Coronary artery (tissue), 2 donors: ENCODE measurements around the gene IGF1.

Source experiments
- DNase-seq: peaks from one replicate; pipeline ENCODE4 v3.0.0-alpha.2; 2017; ENCODE audit warnings: low spot score
- H3K27ac ChIP-seq, 2 donors: fragments of 200-600 bp; sonication (generic); one replicate each; pipeline ENCODE4 v1.5.1; 2016 to 2019
- H3K4me3 ChIP-seq: fragments of 200-600 bp; sonication (generic); 2 replicates; pipeline ENCODE4 v1.5.1; 2016; ENCODE audit warnings: mild to moderate bottlenecking, moderate library complexity
- TF ChIP-seq, protein P1 (sequence below): fragments of 200-600 bp; sonication (generic); IDR thresholded peaks from one replicate; pipeline ENCODE4 v1.5.1; 2019; ENCODE audit warnings: antibody characterized with exemption

The IGF1 gene

DNA sequence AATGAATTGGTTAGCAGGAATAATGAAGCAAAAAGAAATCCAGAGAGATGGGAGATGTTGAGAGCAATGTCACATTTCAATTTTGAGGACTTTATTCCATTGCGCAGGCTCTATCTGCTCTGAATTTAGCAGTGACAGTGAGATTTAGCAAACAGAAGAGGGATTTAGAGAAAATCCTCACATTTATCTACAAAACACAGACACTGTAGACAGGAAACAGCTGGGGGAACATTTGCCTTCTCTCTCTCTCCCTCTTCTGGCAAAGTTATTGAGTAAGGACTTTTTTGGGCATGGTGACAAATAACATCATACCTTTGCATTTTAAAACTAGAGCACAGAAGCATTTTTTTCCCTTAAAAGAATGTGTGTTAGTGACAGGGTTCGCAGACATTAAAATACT is at the start of gene IGF1:
IGF1 (minus strand) TSS at position 158 of the 400 bp plus-strand sequence. CDS start 182 bp downstream, outside the sequence.
- Histone ChIP-seq H3K27ac (peak within 1 kb of the TSS in 1 of 2 donors; percentile 78), H3K4me3 (peak within 1 kb of the TSS; percentile 66)
- TF ChIP-seq, protein P1, sequence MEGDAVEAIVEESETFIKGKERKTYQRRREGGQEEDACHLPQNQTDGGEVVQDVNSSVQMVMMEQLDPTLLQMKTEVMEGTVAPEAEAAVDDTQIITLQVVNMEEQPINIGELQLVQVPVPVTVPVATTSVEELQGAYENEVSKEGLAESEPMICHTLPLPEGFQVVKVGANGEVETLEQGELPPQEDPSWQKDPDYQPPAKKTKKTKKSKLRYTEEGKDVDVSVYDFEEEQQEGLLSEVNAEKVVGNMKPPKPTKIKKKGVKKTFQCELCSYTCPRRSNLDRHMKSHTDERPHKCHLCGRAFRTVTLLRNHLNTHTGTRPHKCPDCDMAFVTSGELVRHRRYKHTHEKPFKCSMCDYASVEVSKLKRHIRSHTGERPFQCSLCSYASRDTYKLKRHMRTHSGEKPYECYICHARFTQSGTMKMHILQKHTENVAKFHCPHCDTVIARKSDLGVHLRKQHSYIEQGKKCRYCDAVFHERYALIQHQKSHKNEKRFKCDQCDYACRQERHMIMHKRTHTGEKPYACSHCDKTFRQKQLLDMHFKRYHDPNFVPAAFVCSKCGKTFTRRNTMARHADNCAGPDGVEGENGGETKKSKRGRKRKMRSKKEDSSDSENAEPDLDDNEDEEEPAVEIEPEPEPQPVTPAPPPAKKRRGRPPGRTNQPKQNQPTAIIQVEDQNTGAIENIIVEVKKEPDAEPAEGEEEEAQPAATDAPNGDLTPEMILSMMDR: no peak
- DNase-seq: no peak

DNA sequence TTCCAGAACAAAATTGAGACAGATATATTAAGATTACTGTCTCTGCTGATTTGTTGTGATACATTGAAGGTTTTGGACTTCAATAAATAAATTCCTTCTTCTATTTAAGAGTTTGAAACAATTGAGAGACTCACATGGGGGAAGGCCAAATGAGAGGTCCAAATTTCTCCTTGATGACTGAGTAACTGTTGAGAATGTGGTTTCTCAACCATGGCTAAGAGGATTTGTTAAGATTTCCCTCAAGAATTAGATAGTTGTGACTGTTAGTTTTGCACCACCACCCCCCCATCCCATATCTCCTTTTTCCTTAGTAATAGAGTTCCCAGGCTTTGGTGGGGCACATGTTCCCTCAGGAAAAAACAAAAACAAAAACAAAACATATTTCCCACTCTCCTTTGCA is 47.7 kb upstream of the IGF1 start:
- TF ChIP-seq, protein P1: no peak
- H3K27ac ChIP-seq: no peak overlapping the region
- DNase-seq: no peak
- no peak overlapping the region for H3K4me3 ChIP-seq

- Histone ChIP-seq H3K27ac (no peak overlapping the region), H3K4me3 (no peak overlapping the region)
- TF ChIP-seq, protein P1: no peak
- DNase-seq: no peak
Measured at GRCh38 chr12:102527171-102527720, 46.9 kb upstream of the IGF1 start.

- TF ChIP-seq, protein P1: no peak
- DNase-seq: no peak
- H3K4me3 ChIP-seq: no peak overlapping the region
- no peak overlapping the region for H3K27ac ChIP-seq
Measured at GRCh38 chr12:102526656-102527055, 46.3 kb upstream of the IGF1 start.

DNA sequence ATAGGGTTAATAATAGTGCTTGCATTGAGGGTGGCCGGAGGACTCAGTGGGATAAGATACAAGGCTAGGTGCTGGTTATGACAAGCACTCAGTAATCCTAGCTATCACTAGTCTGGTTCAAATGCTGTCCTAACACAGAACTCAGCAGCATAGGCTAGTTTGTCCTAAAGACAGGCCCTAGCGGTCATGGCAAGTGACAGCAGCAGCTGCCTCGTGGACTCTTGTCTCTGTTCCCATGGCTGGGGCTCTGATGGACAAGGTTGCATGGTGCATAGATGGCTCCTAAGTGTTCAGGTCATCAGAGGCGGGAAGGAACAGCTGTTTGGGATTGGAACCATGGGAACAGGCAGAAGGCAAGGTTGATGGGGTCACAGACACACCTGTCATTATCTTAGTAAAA is 42.4 kb upstream of the IGF1 start:
- DNase-seq: no peak
- no peak overlapping the region for H3K4me3 ChIP-seq
- H3K27ac ChIP-seq: no peak overlapping the region
- TF ChIP-seq, protein P1: no peak

- TF ChIP-seq, protein P1: no peak
- Histone ChIP-seq H3K27ac (no peak overlapping the region), H3K4me3 (no peak overlapping the region)
- no peak for DNase-seq
Measured at GRCh38 chr12:102521662-102522277, 41.4 kb upstream of the IGF1 start.

- TF ChIP-seq, protein P1: no peak
- H3K4me3 ChIP-seq: no peak overlapping the region
- DNase-seq: no peak
- no peak overlapping the region for H3K27ac ChIP-seq
Measured at GRCh38 chr12:102518871-102519270, 38.5 kb upstream of the IGF1 start.
